ENCODE measurements around the gene NDUFAF5. TPM values are rescaled to one million over a fixed set of nuclear protein-coding genes. Genes with fewer than 3 reads are reported as not detected.

Gene NDUFAF5
- total and polyA plus RNA-seq, 2 donors (not counting 3 experiments of a cell fraction or from before 2014, with no cell fraction given): 9.8 to 26.4 TPM

DNA sequence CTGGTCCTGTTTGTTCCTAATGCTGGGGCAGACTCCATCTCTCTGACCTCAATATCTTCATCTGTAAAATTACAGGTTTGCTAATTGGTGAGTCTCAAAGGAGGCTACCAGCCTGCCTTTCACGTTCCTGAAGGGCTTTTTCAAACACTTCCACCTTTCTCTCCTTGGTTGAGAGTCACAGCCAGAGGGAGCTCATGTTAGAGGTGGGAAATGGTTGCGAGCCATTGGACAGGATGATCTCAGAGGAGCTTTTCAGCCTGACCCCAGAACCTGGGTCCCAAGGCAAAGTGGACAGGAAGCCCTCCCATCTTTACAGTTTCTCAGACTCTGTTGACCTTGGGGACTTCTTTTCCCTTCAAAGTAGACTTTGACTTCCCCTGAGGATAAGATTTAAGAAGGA lies 37.6 kb downstream of the NDUFAF5 start:
- no TSS peak for BruUV-seq (replicated peaks)
- no peak for DNase-seq (ENCODE audit: low read depth, low spot score)
- H3K27ac ChIP-seq (ENCODE audit: insufficient read depth, low read depth, low read length): no peak overlapping the region
- peaks cover 2 to 3% of the 10 kb centered on the region in 2 experiments for H3K36me3 ChIP-seq (ENCODE audit: control insufficient read depth in 2 of 2, extremely low read depth in 1 of 2, insufficient read depth in 2 of 2, low read length in 2 of 2)
- no peak overlapping the region for H3K4me2 ChIP-seq (ENCODE audit: insufficient read depth, low read length)
- no peaks in the 10 kb centered on the region for H4K20me1 ChIP-seq (replicated peaks; ENCODE audit: control insufficient read depth, extremely low read depth, insufficient read depth, low read length)
- H2AFZ ChIP-seq (ENCODE audit: low read depth, low read length): no peak overlapping the region
- peaks cover 2 to 4% of the 10 kb centered on the region in 2 experiments for H3K27me3 ChIP-seq (ENCODE audit: control insufficient read depth in 2 of 2, insufficient read depth in 2 of 2, low read length in 2 of 2)
- TF ChIP-seq JUN (IDR thresholded peaks at IDR 0.05; ENCODE audit: borderline replicate concordance, insufficient read depth, insufficient read length, low read depth) (no peak), EZH2 (IDR thresholded peaks at IDR 0.05; ENCODE audit: borderline replicate concordance, low read depth, low read length, severe bottlenecking) (no peak), CTCF (IDR thresholded peaks at IDR 0.05; ENCODE audit: extremely low read depth in 1 of 2, insufficient read depth in 1 of 2, low read depth in 1 of 2, low read length in 2 of 2) (no peak), MYC (IDR thresholded peaks at IDR 0.05; ENCODE audit: low read depth, low read length) (no peak), POLR2A (IDR thresholded peaks at IDR 0.05; ENCODE audit: low read depth, low read length) (no peak), FOS (IDR thresholded peaks at IDR 0.05; ENCODE audit: borderline replicate concordance, insufficient read depth, low read length) (no peak), GATA2 (IDR thresholded peaks at IDR 0.05; ENCODE audit: insufficient read depth, insufficient read length, low read depth, low read length) (no peak), POLR2AphosphoS5 (IDR thresholded peaks at IDR 0.05; ENCODE audit: insufficient read depth, low read depth, low read length) (no peak), MAX (IDR thresholded peaks at IDR 0.05; ENCODE audit: insufficient read depth, insufficient read length) (no peak)
- no peaks in the 10 kb centered on the region for H3K9me3 ChIP-seq (replicated peaks; ENCODE audit: control insufficient read depth, insufficient read depth, low read length)
- no peaks in the 10 kb centered on the region for H3K79me2 ChIP-seq (ENCODE audit: control insufficient read depth, insufficient read depth, low read length)
- no peak for FAIRE-seq
- no peaks in the 10 kb centered on the region for H3K9me1 ChIP-seq (replicated peaks; ENCODE audit: control insufficient read depth, extremely low read depth, insufficient read depth, low read length)
- intact Hi-C loops (cut with micrococcal nuclease) (no loop called here), dilution Hi-C loops (cut with MboI; ENCODE audit: extremely low pct_ligation_motif_present, low sequenced_read_pairs) (no loop called here)
- H3K9ac ChIP-seq (replicated peaks; ENCODE audit: extremely low read depth, insufficient read depth, low read length): no peak overlapping the region
- POLR2A ChIA-PET: no interaction called here
- H3K4me3 ChIP-seq (replicated peaks in 1 of 3; ENCODE audit: insufficient read depth in 1 of 3, low read depth in 1 of 3, low read length in 3 of 3): no peak overlapping the region
- CTCF ChIA-PET: no interaction called here
- no peaks in the 10 kb centered on the region for H3K4me1 ChIP-seq (ENCODE audit: control insufficient read depth, extremely low read depth, insufficient read depth, low read length)
